ENCODE data around the gene ZGPAT. TPM values are rescaled to one million over a fixed set of nuclear protein-coding genes. Genes with fewer than 3 reads are reported as not detected.

Gene ZGPAT
- total RNA-seq, 1 experiment from 2014 or later, result 27.6 TPM

DNA sequence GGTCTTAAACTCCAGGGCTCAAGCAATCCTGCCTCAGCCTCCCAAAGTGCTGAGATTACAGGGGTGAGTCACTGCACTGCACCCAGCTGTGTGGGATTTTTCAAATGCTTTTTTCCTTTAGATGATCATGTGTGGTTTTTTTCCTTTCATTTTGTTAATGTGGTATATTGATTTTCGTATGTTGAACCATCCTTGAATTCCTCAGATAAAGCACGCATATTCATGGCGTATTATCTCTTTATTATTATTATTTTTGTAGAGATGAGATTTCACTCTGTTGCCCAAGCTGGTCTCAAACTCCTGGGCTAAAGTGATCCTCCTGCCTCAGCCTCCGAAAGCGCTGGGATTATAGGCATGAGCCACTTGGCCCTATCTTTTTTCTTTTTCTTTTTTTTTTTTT, 7.0 kb downstream of the ZGPAT start:
- no peak overlapping the region for H2AFZ ChIP-seq (ENCODE audit: low read length)
- TF ChIP-seq, protein P1, sequence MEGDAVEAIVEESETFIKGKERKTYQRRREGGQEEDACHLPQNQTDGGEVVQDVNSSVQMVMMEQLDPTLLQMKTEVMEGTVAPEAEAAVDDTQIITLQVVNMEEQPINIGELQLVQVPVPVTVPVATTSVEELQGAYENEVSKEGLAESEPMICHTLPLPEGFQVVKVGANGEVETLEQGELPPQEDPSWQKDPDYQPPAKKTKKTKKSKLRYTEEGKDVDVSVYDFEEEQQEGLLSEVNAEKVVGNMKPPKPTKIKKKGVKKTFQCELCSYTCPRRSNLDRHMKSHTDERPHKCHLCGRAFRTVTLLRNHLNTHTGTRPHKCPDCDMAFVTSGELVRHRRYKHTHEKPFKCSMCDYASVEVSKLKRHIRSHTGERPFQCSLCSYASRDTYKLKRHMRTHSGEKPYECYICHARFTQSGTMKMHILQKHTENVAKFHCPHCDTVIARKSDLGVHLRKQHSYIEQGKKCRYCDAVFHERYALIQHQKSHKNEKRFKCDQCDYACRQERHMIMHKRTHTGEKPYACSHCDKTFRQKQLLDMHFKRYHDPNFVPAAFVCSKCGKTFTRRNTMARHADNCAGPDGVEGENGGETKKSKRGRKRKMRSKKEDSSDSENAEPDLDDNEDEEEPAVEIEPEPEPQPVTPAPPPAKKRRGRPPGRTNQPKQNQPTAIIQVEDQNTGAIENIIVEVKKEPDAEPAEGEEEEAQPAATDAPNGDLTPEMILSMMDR (conservative IDR thresholded peaks at IDR 0.05), result no peak
- H3K79me2 ChIP-seq (ENCODE audit: insufficient read depth, low read length), result peaks cover 4% of the 10 kb centered on the region; the same call in 1 of the 2 replicates
- no peak overlapping the region for H3K18ac ChIP-seq (ENCODE audit: insufficient read length, low read depth, low read length)
- Mint-ChIP-seq H3K4me3 (no peak overlapping the region), H3K9me3 (peaks cover 0 to 5% of the 10 kb centered on the region in 2 experiments; a peak in 4 of 5 replicates), H3K36me3 (ENCODE audit: insufficient read depth in 1 of 3, low read depth in 3 of 3) (peaks cover 51 to 67% (median 63%) of the 10 kb centered on the region in 3 experiments), H3K27ac (no peak overlapping the region), H3K4me1 (no peaks in the 10 kb centered on the region), H3K27me3 (ENCODE audit: low read depth) (no peaks in the 10 kb centered on the region)
- no peak overlapping the region for H3K14ac ChIP-seq (ENCODE audit: insufficient read depth, low read length)
- no peak overlapping the region for H3K4me2 ChIP-seq (ENCODE audit: insufficient read depth, insufficient read length, low read length)
- H3K27me3 ChIP-seq (ENCODE audit: insufficient read depth, low read length), result no peaks in the 10 kb centered on the region
- H3K9me3 ChIP-seq (ENCODE audit: control insufficient read depth, low read depth, low read length), result no peaks in the 10 kb centered on the region
- no peak overlapping the region for H2BK120ac ChIP-seq (ENCODE audit: low read depth, low read length, poor library complexity, severe bottlenecking)
- no peak for DNase-seq
- no peak overlapping the region for H2BK5ac ChIP-seq (ENCODE audit: insufficient read length, low read length)
- no peak overlapping the region for H2BK15ac ChIP-seq (ENCODE audit: low read depth, low read length)
- H4K5ac ChIP-seq (ENCODE audit: insufficient read length, low read depth, low read length), result no peak overlapping the region
- no peak overlapping the region for H3K4ac ChIP-seq (ENCODE audit: low read depth, low read length)
- H3K23ac ChIP-seq (ENCODE audit: insufficient read length, low read depth, low read length), result no peak overlapping the region
- H3K23me2 ChIP-seq (ENCODE audit: insufficient read length, low read depth, low read length, poor library complexity, severe bottlenecking), result no peaks in the 10 kb centered on the region
- H4K8ac ChIP-seq (replicated peaks; ENCODE audit: insufficient read length, low read depth, low read length), result no peak overlapping the region
- H2BK12ac ChIP-seq (ENCODE audit: insufficient read length, low read depth, low read length), result no peak overlapping the region
- no peak overlapping the region for H3K9ac ChIP-seq (ENCODE audit: extremely low read depth, insufficient read length, low read length)
- no peaks in the 10 kb centered on the region for H3K4me1 ChIP-seq (ENCODE audit: insufficient read depth, low read length)
- H3T11ph ChIP-seq (ENCODE audit: low read length), result no peak overlapping the region
- no peak overlapping the region for H3K56ac ChIP-seq (ENCODE audit: insufficient read length, low read depth, low read length)
- no peaks in the 10 kb centered on the region for H4K20me1 ChIP-seq (ENCODE audit: control insufficient read depth, insufficient read depth, insufficient read length)
- peaks cover 7% of the 10 kb centered on the region for H3K79me1 ChIP-seq (ENCODE audit: insufficient read depth, low read depth, low read length, poor library complexity, severe bottlenecking)
- WGBS (ENCODE audit: extremely low coverage, insufficient read length, low lambda C conversion rate), result no CpG with 5 or more reads among the region's 5 CpGs
- no peak overlapping the region for H2BK20ac ChIP-seq (ENCODE audit: low read depth, low read length, poor library complexity, severe bottlenecking)
- H4K91ac ChIP-seq (ENCODE audit: insufficient read length, low read depth, low read length), result no peak overlapping the region
- no peak overlapping the region for H3K27ac ChIP-seq (ENCODE audit: insufficient read length, low read depth, low read length)
- H2AK5ac ChIP-seq (ENCODE audit: insufficient read length, low read length), result no peak overlapping the region

Measured in H9 (cell line).